ENCODE data around the gene GDI2.

DNA sequence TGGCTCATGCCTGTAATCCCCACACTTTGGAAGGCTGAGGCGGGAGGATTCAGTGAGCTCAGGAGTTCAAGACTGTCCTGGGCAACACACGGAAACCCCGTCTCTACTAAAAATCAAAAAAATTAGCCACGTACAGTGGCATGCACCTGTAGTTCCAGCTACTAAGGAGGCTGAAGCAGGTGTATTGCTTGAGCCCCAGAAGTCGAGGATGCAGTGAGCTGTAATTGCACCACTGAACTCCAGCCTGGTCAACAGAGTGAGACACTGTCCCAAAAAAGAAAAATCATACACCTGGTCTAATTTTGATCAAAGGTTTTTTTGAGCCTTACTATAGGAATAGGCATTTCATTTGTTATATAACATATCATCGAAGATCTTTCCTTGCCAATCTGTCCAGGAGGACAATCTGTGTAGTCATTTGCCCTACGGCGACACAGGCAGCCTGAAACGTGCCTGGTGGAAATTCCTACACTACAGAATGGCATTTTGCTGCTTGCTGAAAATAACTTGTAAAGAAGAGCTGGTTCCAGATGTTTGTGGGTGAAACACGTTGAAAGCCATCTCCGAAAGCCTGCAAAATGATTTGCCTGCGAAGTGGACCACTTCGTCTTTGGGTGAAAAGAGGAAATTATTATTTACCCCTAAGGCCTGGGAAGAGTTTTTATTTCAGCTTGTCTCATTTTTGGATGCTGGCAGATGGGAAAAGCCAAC, 31.3 kb upstream of the GDI2 start:
- no peak for TF ChIP-seq CTCF (IDR thresholded peaks at IDR 0.05)
- no peak for TF ChIP-seq POLR2A (IDR thresholded peaks at IDR 0.05)

All from body of pancreas (tissue), 4 donors.